Testis (tissue), 3 donors: Measurements from ENCODE around the gene TACR1. TPM values are rescaled to one million over a fixed set of nuclear protein-coding genes. Genes with fewer than 3 reads are reported as not detected.

Experiments used
- DNase-seq: peaks from one replicate; pipeline ENCODE4 v3.0.0-alpha.2; 2019
- H3K27ac ChIP-seq, 2 donors: fragments of 200-600 bp; sonication (generic); one replicate each; pipeline ENCODE4 v1.5.1; 2019
- H3K27me3 ChIP-seq: fragments of 200-600 bp; sonication (generic); one replicate; pipeline ENCODE4 v1.5.1; 2019
- H3K36me3 ChIP-seq: fragments of 200-600 bp; sonication (generic); one replicate; pipeline ENCODE4 v1.5.1; 2017; ENCODE audit warnings: low read depth; ENCODE audit errors: missing control alignments
- H3K4me1 ChIP-seq: fragments of 200-600 bp; sonication (generic); one replicate; pipeline ENCODE4 v1.5.1; 2019
- H3K4me3 ChIP-seq, 2 donors: fragments of 200-600 bp; sonication (generic); one replicate each; pipeline ENCODE4 v1.5.1; 2017 to 2019
- H3K9me3 ChIP-seq: fragments of 200-600 bp; sonication (generic); one replicate; pipeline ENCODE4 v1.5.1; 2017
- CTCF ChIP-seq, 3 experiments: fragments of 450-650 bp in 2 of 3; fragments of 200-600 bp in 1 of 3; sonication (generic) in 1 of 3; IDR thresholded peaks; one replicate each; pipeline ENCODE4 v1.5.1; 2016 to 2019; ENCODE audit warnings: antibody characterized with exemption in 3 of 3, mild to moderate bottlenecking in 2 of 3, moderate library complexity in 1 of 3
- POLR2A ChIP-seq: fragments of 450-650 bp; IDR thresholded peaks from one replicate; pipeline ENCODE4 v1.6.1; 2017; ENCODE audit warnings: antibody characterized with exemption, mild to moderate bottlenecking, moderate library complexity
- WGBS, 2 donors: methylation state at CpG; one replicate each; pipeline ENCODE4 v1.1.5; 2018; 5-methylcytosine and 5-hydroxymethylcytosine counted together
- intact Hi-C: fragments of 100-400 bp; cut with DNase I; formaldehyde crosslinking; loops from one replicate; pipeline ENCODE4 v1.15.1; 2023; ENCODE audit warnings: low total_unique reads
- polyA plus RNA-seq: library from polyadenylated mRNA; stranded (reverse); fragments of 350-450 nt; fragmentation: Illumina TruSeq; extraction: RNeasy Lipid Tissue Mini Kit (QIAGEN cat#74804); gene quantifications from one replicate; pipeline ENCODE4 v1.2.3, GENCODE V29; 2014; ENCODE audit warnings: low read depth, low replicate concordance; ENCODE audit not compliant: insufficient read depth
- total RNA-seq, 2 donors: library from RNA; depleted of rRNA; stranded (reverse); fragments of >200 nt; gene quantifications; one replicate each; pipeline ENCODE4 v1.2.3, GENCODE V29; 2016

TACR1 gene
- total and polyA plus RNA-seq, 3 donors from 2014 or later = 0.06 to 0.47 (median 0.38) TPM

- no peak for DNase-seq
- TF ChIP-seq POLR2A = no peak
- TF ChIP-seq CTCF (IDR thresholded peaks at IDR 0.05) = no peak
- no peak overlapping the region for H3K27ac ChIP-seq
- 88 to 97% methylated on average over 1 of the region's 1 CpG for WGBS, 2 donors
- no peaks in the 10 kb centered on the region for H3K4me1 ChIP-seq
- H3K36me3 ChIP-seq = no peaks in the 10 kb centered on the region
- H3K27me3 ChIP-seq = no peaks in the 10 kb centered on the region
- intact Hi-C loops = no loop called here
- no peak overlapping the region for H3K4me3 ChIP-seq
- H3K9me3 ChIP-seq = no peaks in the 10 kb centered on the region
Observed at GRCh38 chr2:75211266-75211770, 12.0 kb upstream of the TACR1 start.

DNA sequence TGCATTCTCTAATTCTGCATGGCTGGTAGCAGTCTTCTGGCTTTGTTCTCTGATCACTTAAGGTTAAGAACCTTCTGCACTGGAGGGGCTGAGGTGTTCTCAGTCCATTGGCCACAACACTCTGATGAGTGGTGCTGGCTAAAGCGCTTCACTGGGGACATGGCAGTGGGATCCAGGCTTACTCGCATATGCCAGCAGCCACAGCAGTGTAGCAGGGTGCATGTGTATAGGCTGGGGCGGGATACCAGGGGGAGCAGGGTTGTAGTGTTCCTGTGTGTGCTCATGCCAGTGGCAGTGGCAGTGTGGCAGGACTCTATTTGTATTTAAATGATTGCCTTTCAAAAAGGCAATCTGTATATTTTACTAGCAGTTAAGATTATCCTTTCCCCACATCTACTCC, 11.1 kb upstream of the TACR1 start:
- DNase-seq = no peak
- intact Hi-C loops = no loop called here
- TF ChIP-seq POLR2A (no peak), CTCF (IDR thresholded peaks at IDR 0.05) (no peak)
- Histone ChIP-seq H3K27me3 (no peaks in the 10 kb centered on the region), H3K4me3 (no peak overlapping the region), H3K27ac (no peak overlapping the region), H3K9me3 (no peaks in the 10 kb centered on the region), H3K4me1 (no peaks in the 10 kb centered on the region), H3K36me3 (no peaks in the 10 kb centered on the region)
- 93 to 94% methylated on average over 3 of the region's 3 CpGs for WGBS, 2 donors

DNA sequence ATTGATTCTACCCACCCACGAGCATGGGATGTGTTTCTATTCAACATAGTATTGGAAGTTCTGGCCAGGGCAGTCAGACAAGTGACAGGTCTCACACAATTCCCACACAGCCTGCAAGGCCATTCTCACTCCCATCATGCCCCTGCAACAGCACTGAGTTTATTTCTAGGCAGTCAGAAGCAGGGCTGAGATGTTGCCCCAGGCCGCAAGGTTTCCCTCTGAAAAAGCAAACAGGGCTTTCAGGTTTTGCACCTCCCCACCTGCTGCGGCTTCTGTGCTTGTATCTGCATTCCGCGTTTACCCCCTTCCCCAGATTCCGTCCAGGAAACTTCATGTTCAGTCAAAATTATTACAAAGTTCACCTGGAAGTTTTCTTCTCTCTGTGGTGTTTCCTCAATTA, 9.4 kb upstream of the TACR1 start:
- Histone ChIP-seq H3K27me3 (no peaks in the 10 kb centered on the region), H3K27ac (no peak overlapping the region), H3K4me3 (no peak overlapping the region), H3K4me1 (no peaks in the 10 kb centered on the region), H3K9me3 (no peaks in the 10 kb centered on the region), H3K36me3 (no peaks in the 10 kb centered on the region)
- intact Hi-C loops = no loop called here
- TF ChIP-seq POLR2A (no peak), CTCF (IDR thresholded peaks at IDR 0.05) (no peak)
- no peak for DNase-seq
- 79 to 80% methylated on average over 6 of the region's 6 CpGs for WGBS, 2 donors

GRCh38 chr2:75204833-75205232, 5.5 kb upstream of the TACR1 start:
- no peaks in the 10 kb centered on the region for H3K27me3 ChIP-seq
- TF ChIP-seq CTCF (IDR thresholded peaks at IDR 0.05) (no peak), POLR2A (no peak)
- no peak overlapping the region for H3K27ac ChIP-seq
- peaks cover 9% of the 10 kb centered on the region for H3K4me1 ChIP-seq
- no peaks in the 10 kb centered on the region for H3K9me3 ChIP-seq
- H3K36me3 ChIP-seq = no peaks in the 10 kb centered on the region
- H3K4me3 ChIP-seq = no peak overlapping the region
- DNase-seq = no peak
- WGBS, 2 donors = 88 to 95% methylated on average over 3 of the region's 3 CpGs
- intact Hi-C loops = no loop called here

- 75 to 77% methylated on average over 2 of the region's 2 CpGs for WGBS, 2 donors
- no peak overlapping the region for H3K27ac ChIP-seq
- TF ChIP-seq POLR2A (no peak), CTCF (IDR thresholded peaks at IDR 0.05) (no peak)
- H3K9me3 ChIP-seq = no peaks in the 10 kb centered on the region
- H3K27me3 ChIP-seq = no peaks in the 10 kb centered on the region
- no peaks in the 10 kb centered on the region for H3K36me3 ChIP-seq
- DNase-seq = no peak
- no peak overlapping the region for H3K4me3 ChIP-seq
- H3K4me1 ChIP-seq = peaks cover 12% of the 10 kb centered on the region
- intact Hi-C loops = no loop called here
Observed at GRCh38 chr2:75202359-75202758, 3.0 kb upstream of the TACR1 start.
